HG03064 (cell line): ENCODE results near the gene PEPD.

Experiments used
- ATAC-seq: cut with Tn5 transposase; IDR thresholded peaks from one replicate; pipeline ENCODE4 v1.9.1; 2021; ENCODE audit warnings: low read depth; ENCODE audit not compliant: unreplicated experiment

PEPD gene

DNA sequence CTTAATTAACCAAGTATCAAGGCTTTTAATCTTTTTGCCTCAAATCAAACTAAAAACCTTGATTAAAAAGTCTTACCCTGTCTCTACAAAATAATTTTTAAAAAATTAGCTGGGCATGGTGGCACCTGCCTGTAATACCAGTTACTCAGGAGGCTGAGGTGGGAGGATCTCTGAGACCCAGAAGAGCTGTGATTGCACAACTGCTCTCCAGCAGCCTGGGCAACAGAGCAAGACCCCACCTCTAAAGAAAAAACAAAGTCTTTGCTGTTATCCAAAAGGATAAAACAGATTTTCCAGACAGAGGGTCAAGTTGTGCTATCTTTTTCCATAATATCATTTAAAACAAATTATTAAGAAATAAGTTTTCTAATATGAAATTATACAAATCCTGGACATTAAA lies 174.9 kb downstream of the PEPD start:
- no peak for ATAC-seq

DNA sequence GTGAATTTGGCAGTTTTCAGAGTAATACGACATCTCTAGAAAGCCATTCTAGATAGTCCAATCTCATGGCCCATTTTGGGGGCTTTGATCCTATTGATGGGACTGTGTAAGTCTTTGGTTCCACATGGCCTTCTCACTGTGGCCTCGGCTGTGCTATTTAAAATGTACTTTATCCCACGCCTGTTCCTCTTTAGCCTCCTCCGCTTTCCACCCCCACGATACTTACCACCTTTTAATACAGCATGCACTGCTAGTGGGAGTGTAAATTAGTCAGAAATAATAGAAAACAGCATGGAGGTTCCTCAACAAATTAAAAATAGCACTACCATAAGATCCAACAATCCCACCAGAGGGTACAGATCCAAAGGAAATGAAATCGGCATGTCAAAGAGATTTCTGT lies 176.4 kb downstream of the PEPD start:
- ATAC-seq: no peak

DNA sequence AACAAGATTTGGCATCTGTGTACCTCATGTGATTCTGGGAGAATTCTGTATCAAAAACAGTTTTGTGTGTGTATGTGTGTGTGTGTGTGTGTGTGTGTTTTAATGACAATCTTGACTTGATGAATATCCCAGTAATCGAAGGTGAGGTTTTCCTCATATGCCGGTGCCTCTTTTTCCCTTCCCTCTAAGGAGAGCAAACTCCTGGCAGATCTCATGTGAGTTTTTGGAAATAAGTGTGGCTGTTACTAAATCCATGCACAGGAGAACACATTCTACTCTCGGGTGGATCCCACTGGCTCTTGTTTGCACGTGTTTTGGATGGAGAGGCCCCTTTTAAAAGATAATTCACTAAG lies 177.0 kb downstream of the PEPD start:
- no peak for ATAC-seq

DNA sequence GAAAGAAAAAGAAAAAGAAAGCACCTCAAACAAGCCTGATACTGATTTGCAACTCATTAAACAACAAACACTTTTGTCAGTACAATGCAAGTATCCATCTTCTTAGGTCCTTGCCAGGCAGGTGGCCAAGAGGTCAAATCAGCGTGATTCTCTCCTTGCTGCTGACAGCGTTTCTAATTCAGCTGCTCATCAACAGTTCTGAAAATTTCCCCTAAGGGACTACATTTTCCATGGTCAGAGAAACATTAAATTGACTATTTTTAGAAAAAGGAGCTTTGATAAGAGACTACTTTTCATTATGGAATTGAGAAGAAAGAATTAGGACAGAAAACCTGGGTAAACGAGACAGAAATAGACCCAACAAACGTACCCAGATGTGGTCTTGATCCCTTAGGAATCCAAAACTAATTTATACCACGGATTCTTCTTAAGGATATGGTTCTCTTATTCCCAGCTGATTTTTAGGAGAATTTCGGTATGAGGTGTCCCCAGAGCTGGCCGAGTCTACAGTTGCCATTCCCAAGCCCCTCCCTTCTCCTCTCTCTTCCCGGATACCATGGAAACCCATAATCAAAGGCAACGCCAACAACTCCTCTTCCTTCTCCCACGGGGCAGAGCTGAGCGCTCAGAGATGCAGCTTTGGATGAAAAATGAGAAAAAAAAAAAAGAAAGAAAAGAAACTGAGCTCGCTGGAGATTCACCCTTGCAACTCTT lies 177.6 kb downstream of the PEPD start:
- ATAC-seq: no peak

DNA sequence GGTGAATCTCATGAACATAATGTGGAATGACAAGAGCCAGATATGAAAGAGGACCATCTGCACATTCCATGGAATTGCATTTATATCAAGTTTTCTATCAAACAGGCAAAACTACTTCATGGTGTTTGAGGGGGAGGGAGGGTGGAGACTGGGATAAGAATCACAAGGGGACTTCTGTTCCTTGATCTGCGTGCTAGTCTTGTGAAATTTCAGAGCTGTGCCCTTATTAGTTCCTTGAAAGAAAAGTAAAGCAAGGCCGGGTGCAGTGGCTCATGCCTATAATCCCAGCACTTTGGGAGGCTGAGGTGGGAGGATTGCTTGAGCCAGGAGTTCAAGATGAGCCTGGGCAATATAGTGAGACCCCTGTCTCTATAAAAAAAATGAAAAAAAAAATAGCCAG lies 178.3 kb downstream of the PEPD start:
- ATAC-seq: no peak

DNA sequence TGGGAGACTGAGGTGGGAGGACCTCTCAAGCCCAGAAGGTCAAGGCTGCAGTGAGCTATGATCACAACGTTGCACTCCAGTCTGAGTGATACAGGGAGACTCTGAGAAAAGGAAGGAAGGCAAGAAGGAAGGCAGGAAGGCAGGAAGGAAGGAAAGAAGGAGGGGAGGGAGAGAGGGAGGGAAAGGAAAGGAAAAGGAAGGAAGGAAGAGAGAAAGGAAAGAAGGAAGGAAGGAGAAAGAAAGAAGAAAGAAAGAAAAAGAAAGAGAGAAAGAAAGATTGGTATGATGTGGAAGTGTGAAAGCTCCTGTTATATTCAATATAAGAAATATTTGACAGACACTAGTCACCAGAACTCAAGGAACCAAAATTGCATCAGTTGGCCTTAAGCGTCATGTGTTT lies 180.6 kb downstream of the PEPD start:
- no peak for ATAC-seq

DNA sequence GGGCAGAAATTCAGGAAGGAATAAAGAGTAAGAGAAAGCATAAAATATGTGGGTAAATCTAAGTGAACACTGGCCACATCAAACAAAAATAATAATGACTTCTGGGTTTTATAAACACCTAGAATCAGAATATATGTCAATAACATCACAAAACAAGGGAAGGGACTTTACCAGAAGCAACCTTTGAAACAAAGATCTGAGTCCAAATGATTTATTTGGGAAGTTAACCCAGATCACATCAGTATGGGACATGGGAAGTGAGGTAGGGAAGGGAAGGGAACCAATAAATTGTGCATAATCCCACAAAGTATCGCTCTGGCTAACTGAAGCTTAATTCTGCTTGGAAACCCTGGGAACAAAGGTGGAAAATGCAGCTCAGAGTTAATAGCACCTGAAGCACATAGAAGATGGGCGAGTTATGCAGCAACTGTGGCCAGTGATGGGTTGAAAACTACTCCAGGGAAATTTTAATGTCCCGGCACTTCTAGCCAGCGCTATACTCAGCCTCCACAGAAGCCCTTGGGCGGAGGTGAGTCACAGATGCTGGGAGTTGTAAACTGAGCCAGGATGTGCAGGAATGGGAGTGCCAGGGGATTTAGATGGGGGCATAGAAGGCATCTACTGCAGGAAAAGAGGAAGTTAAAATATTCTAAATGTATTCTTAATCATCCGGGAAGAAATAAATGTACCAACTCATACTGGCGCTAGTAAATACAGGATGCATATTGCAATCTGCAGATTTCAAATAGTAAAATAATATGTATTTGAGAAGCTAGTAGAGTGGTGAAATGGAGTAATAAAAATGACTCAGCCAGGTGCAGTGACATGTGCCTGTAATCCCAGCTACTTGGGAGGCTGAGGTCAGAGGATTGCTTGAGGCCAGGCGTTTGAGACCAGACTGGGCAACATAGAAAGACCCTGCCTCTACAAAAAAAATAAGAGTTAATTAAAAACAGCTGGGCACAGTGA lies 182.3 kb downstream of the PEPD start:
- ATAC-seq: no peak
